KBM-7 (cell line): ENCODE results near the gene ALK.

ENCODE experiments used
- DNase-seq: peaks from one replicate; pipeline ENCODE4 v3.0.0-alpha.2; 2015
- in situ Hi-C: fragments of 300-500 bp; cut with MboI; formaldehyde crosslinking; loops from 2 replicates; pipeline ENCODE4 v1.14.3; 2020; ENCODE audit warnings: low sequenced_read_pairs, low pct_unique_long_range_greater_than_20kb, mixed read lengths

ALK gene

DNA sequence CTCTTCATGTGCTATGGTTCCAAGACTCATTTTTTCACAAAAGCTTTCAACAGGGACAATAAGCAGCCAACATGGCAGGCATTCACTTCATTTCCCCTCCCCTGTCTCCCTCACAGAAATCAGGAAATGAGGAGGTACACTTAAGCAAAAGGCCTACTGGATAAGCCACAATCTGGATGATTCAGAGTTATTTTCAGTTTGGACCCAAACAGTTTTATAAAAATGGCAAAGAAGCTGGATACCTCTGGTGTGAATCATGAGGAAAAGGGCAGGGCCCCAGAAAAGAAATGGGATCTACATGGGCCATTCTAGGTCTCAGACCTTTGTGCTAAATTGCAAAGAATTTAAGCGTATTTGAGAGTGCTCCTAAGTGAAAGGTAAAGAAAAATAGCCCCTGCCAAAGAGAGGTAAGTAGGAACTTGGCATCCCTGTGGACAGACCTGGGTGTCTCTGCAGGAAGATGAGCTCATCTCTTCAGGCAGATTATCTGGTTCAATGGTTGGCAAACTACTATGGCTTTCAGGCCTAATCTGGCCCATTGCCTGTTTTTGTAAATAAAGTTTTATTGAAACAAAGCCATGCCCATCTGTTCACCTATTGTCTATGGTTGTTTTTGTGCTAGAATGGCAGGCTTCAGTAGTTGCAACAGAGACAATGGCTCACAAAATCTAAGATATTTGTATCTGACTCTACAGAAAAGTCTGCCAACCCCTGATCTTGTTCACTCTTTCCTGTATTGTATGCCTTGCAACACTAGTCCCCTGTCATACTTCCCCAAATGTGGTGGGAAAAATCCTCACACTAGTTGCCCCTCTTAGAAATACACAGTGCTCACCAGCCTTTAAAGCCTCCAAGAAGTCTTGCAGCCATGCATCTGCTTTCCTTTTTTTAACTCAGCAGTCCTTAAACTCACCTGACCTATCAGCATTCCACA lies 315.0 kb downstream of the ALK start:
- DNase-seq = no peak
- in situ Hi-C loops = no loop called here

DNA sequence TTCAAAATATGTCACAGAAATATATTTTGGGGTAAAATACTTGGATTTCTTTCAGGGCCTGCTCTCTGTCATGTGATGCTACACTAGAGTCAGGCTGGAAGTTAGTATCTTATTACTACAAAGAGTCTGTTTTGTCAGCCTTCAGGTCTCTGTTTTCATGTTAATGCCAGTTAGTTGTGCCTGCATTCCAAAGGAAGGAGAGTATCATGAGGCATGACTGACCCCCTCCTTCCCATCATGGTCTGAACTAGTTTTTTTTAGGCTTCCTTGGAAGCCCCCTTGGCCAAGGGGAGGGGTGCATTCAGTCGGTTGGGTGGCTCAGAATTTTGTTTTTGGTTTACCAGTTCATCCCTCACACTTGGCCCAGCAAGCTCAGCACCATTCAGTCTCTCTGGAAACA lies 318.0 kb downstream of the ALK start:
- in situ Hi-C loops = no loop called here
- no peak for DNase-seq

- DNase-seq = no peak
- in situ Hi-C loops = no loop called here
Observed at GRCh38 chr2:29601872-29602271, 319.5 kb downstream of the ALK start.

DNA sequence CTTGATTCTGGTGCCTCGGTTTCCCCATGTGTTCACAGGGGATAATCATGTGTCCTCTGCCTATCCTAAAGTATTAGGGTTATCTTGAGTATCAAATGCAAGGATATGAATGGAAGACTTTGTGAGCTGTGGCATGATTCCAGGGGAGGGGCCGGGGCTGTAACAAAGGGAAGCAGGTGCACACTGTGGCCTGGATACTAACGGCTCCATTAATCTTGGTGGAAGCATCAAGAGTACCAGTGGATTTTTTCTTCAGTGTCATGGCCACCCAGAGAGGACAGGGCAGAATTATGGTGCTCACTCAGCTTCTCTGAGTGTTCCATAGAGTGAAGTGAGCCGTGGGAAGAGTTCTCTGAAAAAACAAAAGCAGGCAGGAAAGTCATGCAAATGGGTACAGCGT lies 320.1 kb downstream of the ALK start:
- DNase-seq = no peak
- in situ Hi-C loops = no loop called here

GRCh38 chr2:29599946-29600345 lies 321.4 kb downstream of the ALK start:
- in situ Hi-C loops = no loop called here
- no peak for DNase-seq

DNA sequence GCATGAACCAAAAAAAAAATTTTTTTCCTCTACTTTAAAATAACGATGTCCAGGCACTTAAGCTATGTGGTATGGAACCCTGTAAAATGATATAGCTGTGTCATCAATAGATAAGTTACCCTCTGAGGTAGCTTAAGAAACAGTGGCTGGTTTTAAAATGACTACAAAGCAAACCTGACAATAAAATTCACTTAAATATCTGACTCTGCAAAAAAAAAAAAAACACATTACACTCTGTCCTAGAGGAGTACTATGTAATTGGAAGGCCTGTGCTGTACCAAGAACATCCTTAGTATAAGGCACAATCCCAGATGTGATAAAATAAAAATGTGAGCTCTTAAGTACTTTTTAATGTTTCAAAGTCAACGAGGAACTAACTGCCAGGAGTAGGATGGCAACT lies 322.4 kb downstream of the ALK start:
- in situ Hi-C loops = no loop called here
- no peak for DNase-seq

- in situ Hi-C loops = no loop called here
Observed at GRCh38 chr2:29597035-29597434, 324.4 kb downstream of the ALK start.

DNA sequence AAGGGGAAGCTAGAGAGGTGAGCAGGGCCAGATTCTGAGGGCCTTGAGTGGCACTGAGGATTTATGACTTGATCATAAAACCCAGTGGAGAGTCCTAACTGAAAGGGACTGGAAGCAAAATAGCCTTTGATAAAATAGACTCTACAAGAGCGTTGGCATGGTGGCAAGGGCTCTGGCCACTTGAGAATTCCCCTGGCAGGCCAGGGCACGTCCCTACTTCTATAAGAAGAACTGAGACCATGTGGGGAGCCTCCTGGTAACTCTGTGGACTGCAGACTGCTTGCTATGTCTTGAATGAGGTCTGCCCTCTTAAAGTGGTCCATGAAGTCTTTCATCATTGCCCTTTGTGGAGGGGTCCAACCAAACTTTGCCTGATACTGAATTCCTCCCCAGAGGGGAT lies 324.8 kb downstream of the ALK start:
- no peak for DNase-seq
- in situ Hi-C loops = no loop called here

More at GRCh38 chr2:29597035-29597434, 324.4 kb downstream of the ALK start:
- DNase-seq = no peak

DNA sequence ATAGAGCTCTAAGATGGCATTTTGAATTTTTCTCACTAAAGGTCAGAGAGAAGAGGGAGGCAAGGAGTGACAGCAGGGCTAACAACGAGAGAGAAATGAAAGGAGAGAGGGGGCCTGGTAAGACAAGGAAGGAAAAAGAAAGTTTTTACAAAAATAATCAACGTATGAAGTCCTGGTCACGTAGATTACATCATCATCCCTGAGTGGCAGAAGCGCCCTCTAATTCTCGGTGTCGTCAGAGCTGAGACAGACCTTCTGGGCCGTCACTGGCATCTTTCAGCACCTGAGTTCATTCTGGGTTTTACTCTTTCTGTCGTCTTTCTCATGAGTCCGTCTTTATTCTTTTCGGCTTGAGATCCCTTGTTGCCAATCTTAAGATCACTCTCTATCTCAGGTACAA lies 329.8 kb downstream of the ALK start:
- no peak for DNase-seq
- in situ Hi-C loops = no loop called here

DNA sequence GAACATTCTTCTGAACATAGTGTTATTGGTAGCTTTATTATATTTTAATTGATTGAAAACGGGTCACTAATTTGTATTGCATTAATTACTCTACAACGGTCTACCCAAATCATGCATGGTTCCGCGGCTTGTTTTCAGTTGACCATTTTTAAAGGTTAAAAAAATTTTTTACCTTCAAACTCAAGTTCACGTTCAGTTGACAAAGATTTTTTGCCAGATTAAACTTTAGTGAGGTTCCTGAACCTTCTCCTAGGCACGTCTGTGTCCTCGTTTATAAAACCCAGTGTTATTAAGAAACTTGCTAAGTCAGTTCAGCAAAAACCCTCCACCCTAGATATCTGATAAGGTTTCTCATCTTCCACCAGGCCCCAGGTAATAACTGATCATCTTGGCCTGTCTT lies 331.2 kb downstream of the ALK start:
- in situ Hi-C loops = no loop called here
- no peak for DNase-seq

DNA sequence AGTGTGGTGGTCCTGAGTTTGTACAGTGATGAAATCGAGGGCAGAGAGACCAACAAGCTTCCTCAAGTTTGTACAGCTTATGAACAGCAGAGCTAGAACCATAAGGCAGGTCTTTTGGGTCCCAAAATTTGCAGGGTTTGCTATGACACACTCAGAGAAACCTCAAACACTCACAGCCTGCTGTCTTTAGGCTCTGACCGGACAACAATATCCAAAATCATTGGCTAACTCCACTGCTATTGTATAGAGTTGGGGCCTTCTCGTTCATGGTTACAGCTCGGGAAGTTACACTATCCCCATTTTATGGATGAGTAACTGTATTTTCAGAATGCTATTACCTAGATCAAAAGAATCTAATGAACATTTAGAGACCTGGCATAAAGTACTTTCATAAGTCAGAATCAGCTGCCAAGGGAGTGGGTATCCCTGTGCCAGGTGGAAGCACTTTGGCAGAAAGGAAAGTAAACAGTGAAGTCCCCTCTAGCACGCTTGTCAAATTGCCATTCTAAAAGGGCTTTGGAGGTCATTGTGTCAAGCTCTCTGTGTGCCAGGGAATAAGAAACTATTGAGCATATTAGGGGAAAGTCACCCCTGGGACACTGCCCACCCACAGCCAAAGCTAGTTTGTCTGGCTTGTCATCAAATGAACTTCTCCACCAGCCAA lies 331.8 kb downstream of the ALK start:
- DNase-seq = no peak

GRCh38 chr2:29587402-29588190 lies 333.8 kb downstream of the ALK start:
- no peak for DNase-seq
- in situ Hi-C loops = no loop called here

More for the DNA sequence above, 331.8 kb downstream of the ALK start:
- in situ Hi-C loops = no loop called here

DNA sequence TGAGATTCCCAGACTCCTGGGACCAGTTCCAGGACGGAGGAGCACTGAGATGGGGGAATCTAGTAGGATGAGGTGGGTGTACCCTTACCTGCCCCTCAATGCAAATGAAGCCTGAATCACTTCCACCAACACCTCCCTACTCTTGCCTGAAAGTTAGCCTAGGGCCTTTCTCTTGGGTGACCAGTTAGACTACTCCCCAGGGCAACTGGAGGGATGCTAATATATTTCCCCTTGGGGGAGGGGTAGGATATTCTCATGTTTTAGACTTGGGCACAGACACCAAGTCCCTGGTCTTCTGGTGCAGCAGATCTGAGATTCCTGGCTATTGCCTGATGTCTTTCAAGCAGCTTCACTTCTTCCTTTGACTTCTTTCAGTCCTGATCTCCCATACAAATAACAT lies 334.5 kb downstream of the ALK start:
- DNase-seq = no peak
- in situ Hi-C loops = no loop called here

DNA sequence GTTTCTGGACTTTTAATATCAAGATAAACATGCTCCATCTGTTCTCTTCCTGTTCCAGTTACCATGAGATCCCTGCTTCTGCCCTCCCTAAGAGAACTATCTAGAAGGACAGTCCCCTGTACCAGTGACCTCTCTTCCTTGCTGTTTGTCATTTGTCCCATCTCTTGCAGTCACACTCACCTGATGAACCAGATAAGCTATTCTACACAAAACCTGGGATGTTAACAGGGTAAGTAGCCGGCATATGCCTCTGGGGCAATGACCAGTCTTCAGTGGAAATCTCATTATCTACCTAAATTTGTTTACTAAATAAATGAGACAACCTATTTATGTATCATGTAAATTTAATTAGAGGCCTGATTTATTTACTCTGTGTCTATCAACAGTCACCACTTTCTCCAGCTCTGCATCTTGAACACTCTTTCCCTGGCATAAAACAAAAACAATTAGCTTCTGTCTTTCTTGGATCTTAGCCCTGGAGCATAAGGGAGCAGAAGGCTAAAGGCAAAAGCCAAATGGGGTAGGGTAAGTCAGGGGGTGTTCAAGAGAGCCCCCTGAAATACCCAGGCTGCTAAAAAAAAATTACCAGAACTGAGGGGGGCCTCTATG lies 337.7 kb downstream of the ALK start:
- no peak for DNase-seq
- in situ Hi-C loops = no loop called here

DNA sequence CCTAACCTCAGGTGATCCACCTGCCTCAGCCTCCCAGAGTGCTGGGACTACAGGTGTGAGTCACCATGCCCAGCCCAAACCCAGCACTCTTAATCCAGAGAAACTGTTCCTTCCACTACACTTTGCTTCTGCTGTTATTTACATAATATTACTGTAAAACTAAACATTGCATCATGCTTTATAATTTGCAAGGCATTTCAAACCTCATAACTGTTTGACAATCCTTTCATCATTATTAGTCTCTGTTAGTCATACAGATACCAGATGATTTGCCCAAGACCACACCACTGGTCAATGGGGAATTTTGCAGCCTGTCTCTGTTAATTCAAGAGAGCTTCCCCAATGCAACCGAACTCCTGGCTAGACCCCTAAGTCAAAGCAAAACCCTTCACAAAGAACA lies 338.3 kb downstream of the ALK start:
- no peak for DNase-seq
- in situ Hi-C loops = no loop called here

DNA sequence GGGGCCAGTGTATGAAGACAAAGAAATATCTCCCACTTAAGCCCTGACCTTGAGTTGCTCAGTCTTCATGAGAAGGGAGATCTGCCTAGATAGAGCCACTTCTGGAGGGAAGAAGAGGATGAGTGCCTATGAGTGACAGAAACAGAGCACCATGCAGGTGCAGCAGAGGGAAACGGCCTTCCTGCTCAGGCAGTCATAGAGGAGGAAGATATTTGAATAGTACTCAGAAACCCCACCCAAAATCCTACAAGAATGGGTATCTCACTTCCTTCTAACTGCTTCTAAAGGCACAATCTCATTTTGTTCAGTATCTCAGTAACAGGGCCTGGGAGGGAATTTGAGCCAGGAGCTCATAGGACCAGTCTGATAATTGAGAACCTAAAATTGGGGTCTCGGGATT lies 339.3 kb downstream of the ALK start:
- in situ Hi-C loops = no loop called here
- no peak for DNase-seq

DNA sequence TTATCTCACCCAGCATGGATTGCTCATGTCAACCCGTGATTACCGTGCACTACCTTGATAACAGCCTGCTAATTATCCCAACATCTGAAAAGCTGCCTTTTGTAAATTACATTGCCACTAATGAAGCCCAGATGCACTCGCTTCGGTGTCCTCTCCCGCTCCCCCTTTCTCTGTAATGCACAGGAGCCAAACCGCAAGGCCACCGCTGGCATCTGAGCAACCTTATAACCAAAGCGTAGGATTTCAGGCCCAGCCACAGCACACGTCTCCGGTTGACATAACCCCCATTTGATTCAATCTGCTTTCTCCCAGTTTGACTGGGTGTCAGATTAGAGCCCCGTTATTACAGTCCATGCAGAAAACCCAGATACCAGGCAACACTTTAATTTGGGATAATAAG lies 341.2 kb downstream of the ALK start:
- no peak for DNase-seq
- in situ Hi-C loops = no loop called here

DNA sequence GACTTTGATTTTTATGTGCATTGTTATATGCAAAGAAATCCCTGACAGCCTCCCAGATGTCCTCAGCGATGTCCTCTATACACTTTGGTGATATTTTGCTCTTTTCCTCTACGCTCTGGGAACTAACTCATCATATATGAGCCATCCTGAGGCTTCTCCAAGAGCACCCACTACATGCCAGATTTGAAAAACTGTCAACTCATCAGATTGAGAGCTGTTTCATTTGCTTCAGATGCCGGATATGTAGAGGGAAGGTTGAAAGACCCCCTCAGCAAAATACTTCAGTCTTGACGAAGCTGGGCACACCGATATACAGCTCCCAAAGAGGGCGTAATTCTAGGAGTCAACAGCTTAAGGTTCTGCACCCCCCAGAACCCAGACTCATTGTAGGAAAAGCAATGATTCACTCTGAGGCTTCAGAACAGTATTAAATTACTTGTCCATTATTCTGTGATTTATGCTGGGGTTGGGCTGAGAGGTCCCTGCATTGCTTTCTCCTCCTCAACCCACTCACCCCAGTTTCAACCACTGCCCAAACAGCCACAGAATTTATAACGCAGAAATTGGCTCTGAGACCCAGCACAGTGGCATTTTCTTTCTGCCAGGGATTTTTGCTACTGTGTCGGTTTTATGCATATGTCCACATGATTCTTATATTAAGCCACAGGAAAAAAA lies 341.8 kb downstream of the ALK start:
- no peak for DNase-seq
- in situ Hi-C loops = no loop called here

- no peak for DNase-seq
- in situ Hi-C loops = no loop called here
Observed at GRCh38 chr2:29578084-29578598, 343.2 kb downstream of the ALK start.
